Fibroblast of lung (primary cell): Measurements from ENCODE around the gene FHIT.

Experiments
- CTCF ChIP-seq, 2 donors: IDR thresholded peaks in 1 of 2; conservative IDR thresholded peaks in 1 of 2; 1 replicate in 1 of 2; 2 replicates in 1 of 2; pipeline ENCODE4 v1.5.1; 2011 to 2012; ENCODE audit warnings: low read length in 2 of 2, control low read depth in 1 of 2, inconsistent platforms in 1 of 2, low read depth in 1 of 2, mild to moderate bottlenecking in 1 of 2
- EZH2 ChIP-seq: IDR thresholded peaks from 2 replicates; pipeline ENCODE4 v1.5.1; 2012; ENCODE audit warnings: low read length, control low read depth, mild to moderate bottlenecking; ENCODE audit errors: missing control alignments

GRCh38 chr3:60351481-60351880, 899.8 kb downstream of the FHIT start:
- TF ChIP-seq CTCF (conservative IDR thresholded peaks at IDR 0.05 in 1 of 2, IDR thresholded peaks at IDR 0.05 in 1 of 2; ENCODE audit: low read depth in 1 of 2, low read length in 2 of 2) (no peak), EZH2 (no peak)
